MM.1S (cell line): Measurements from ENCODE around the gene NTRK2.

Experiments used
- DNase-seq: peaks from one replicate; pipeline ENCODE4 v3.0.0-alpha.2; 2015
- H2AFZ ChIP-seq: fragments of 300-600 bp; sonication (generic); 2 replicates; pipeline ENCODE4 v1.6.0; 2016; ENCODE audit warnings: antibody characterized with exemption, low read length
- H3F3A ChIP-seq: fragments of 300-600 bp; sonication (generic); 2 replicates; pipeline ENCODE4 v1.6.1; 2016; ENCODE audit warnings: mild to moderate bottlenecking, antibody characterized with exemption, low read length, moderate library complexity, mixed read lengths; ENCODE audit not compliant: insufficient read depth
- H3K27ac ChIP-seq: fragments of 300-600 bp; sonication (generic); 2 replicates; pipeline ENCODE4 v1.5.1; 2016; ENCODE audit warnings: mild to moderate bottlenecking, low read length
- H3K27me3 ChIP-seq: fragments of 300-600 bp; sonication (generic); replicated peaks from 2 replicates; pipeline ENCODE4 v1.6.0; 2016; ENCODE audit warnings: low read length; ENCODE audit not compliant: insufficient read depth
- H3K36me3 ChIP-seq: fragments of 300-600 bp; sonication (generic); replicated peaks from 2 replicates; pipeline ENCODE4 v1.6.1; 2016; ENCODE audit warnings: mild to moderate bottlenecking, low read length, mixed read lengths; ENCODE audit not compliant: insufficient read depth
- H3K4me1 ChIP-seq: fragments of 300-600 bp; sonication (generic); 2 replicates; pipeline ENCODE4 v1.6.1; 2016; ENCODE audit warnings: low read length, mixed read lengths
- H3K4me2 ChIP-seq: fragments of 300-600 bp; sonication (generic); 2 replicates; pipeline ENCODE4 v1.6.0; 2016; ENCODE audit warnings: low read depth, low read length
- H3K4me3 ChIP-seq: fragments of 300-600 bp; sonication (generic); 2 replicates; pipeline ENCODE4 v1.5.1; 2016; ENCODE audit warnings: low read length, mixed read lengths
- H3K79me2 ChIP-seq: fragments of 300-600 bp; sonication (generic); 2 replicates; pipeline ENCODE4 v1.6.1; 2016; ENCODE audit warnings: mixed run types, low read length, mixed read lengths
- H3K9ac ChIP-seq: fragments of 300-600 bp; sonication (generic); 2 replicates; pipeline ENCODE4 v1.6.1; 2016; ENCODE audit warnings: low read length, mixed read lengths
- H3K9me2 ChIP-seq: fragments of 300-600 bp; sonication (generic); replicated peaks from 2 replicates; pipeline ENCODE4 v1.6.1; 2016; ENCODE audit warnings: mild to moderate bottlenecking, low read length, mixed read lengths; ENCODE audit not compliant: insufficient read depth
- H3K9me3 ChIP-seq: fragments of 300-600 bp; sonication (generic); replicated peaks from 2 replicates; pipeline ENCODE4 v1.6.1; 2016; ENCODE audit warnings: mild to moderate bottlenecking, low read length, mixed read lengths; ENCODE audit not compliant: insufficient read depth
- H4K20me1 ChIP-seq: fragments of 300-600 bp; sonication (generic); 2 replicates; pipeline ENCODE4 v1.6.1; 2016; ENCODE audit warnings: mild to moderate bottlenecking, low read length, moderate library complexity, mixed read lengths; ENCODE audit not compliant: insufficient read depth
- EZH2 ChIP-seq: fragments of 300-600 bp; sonication (generic); optimal IDR thresholded peaks from 2 replicates; pipeline ENCODE3; 2017; ENCODE audit warnings: low read depth, mild to moderate bottlenecking, antibody characterized with exemption, low read length, mixed read lengths
- EZH2phosphoT487 ChIP-seq: fragments of 300-600 bp; sonication (generic); IDR thresholded peaks from 2 replicates; pipeline ENCODE4 v1.6.1; 2018; ENCODE audit warnings: antibody characterized with exemption, low read length
- TF ChIP-seq, protein P1 (sequence below): fragments of 300-600 bp; sonication (generic); IDR thresholded peaks from 2 replicates; pipeline ENCODE4 v1.5.1; 2016; ENCODE audit warnings: antibody characterized with exemption, low read length, mixed read lengths

The NTRK2 gene

DNA sequence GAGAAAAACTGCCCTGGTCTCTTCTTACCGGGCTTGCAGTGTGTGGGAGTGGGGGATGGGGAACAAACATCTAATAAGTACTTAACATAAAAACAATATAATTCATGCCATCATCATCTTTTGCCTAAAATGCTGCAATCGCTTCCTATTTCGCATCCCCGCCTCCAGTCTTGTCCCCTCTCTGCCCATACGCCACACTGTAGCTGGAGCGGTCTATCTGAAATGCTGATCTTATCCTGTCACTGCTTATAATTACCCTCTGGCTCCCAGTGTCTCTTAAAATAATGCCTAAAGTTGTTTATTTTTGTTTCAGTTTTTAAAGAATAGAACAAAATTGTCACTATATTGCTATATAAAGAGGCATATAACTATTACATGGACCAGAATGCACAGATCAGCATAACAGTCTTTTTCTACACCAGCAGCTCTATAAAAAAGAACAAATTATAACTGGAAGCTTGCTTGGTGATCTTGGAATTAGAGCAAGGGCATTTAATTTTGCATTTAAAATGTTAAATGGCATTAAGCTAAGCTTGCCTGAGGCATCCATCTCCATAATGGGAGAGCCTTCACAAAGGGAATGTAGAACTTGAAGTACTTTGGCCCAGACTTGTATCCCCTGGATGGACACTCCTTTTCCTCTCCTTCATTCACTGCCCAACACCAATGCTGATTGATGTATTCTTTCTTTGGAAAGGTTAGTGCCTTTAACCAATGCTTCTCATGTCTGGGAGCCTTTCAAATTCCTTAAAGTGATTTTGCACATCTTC, 12.2 kb downstream of the NTRK2 start:
- H3F3A ChIP-seq = no peaks in the 10 kb centered on the region

GRCh38 chr9:84686068-84686467, 16.5 kb downstream of the NTRK2 start:
- Histone ChIP-seq H2AFZ (no peak overlapping the region), H3K4me3 (no peak overlapping the region), H3K79me2 (no peaks in the 10 kb centered on the region), H4K20me1 (no peaks in the 10 kb centered on the region), H3K9me2 (no peaks in the 10 kb centered on the region), H3K36me3 (no peaks in the 10 kb centered on the region), H3F3A (no peaks in the 10 kb centered on the region), H3K4me1 (peaks cover 2% of the 10 kb centered on the region; the same call in 1 of the 2 replicates), H3K9ac (no peak overlapping the region), H3K9me3 (no peaks in the 10 kb centered on the region), H3K4me2 (no peak overlapping the region), H3K27ac (no peak overlapping the region), H3K27me3 (no peaks in the 10 kb centered on the region)
- TF ChIP-seq, protein P1, sequence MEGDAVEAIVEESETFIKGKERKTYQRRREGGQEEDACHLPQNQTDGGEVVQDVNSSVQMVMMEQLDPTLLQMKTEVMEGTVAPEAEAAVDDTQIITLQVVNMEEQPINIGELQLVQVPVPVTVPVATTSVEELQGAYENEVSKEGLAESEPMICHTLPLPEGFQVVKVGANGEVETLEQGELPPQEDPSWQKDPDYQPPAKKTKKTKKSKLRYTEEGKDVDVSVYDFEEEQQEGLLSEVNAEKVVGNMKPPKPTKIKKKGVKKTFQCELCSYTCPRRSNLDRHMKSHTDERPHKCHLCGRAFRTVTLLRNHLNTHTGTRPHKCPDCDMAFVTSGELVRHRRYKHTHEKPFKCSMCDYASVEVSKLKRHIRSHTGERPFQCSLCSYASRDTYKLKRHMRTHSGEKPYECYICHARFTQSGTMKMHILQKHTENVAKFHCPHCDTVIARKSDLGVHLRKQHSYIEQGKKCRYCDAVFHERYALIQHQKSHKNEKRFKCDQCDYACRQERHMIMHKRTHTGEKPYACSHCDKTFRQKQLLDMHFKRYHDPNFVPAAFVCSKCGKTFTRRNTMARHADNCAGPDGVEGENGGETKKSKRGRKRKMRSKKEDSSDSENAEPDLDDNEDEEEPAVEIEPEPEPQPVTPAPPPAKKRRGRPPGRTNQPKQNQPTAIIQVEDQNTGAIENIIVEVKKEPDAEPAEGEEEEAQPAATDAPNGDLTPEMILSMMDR = no peak
- TF ChIP-seq EZH2phosphoT487 (no peak), EZH2 (no peak)
- DNase-seq = no peak

More for the DNA sequence above, 12.2 kb downstream of the NTRK2 start:
- Histone ChIP-seq H3K9me2 (no peaks in the 10 kb centered on the region), H2AFZ (no peak overlapping the region), H3K27ac (no peak overlapping the region), H3K4me2 (no peak overlapping the region), H3K4me1 (no peaks in the 10 kb centered on the region), H3K4me3 (no peak overlapping the region), H3K27me3 (no peaks in the 10 kb centered on the region), H3K79me2 (no peaks in the 10 kb centered on the region), H3K9ac (no peak overlapping the region), H3K36me3 (no peaks in the 10 kb centered on the region), H4K20me1 (no peaks in the 10 kb centered on the region), H3K9me3 (no peaks in the 10 kb centered on the region)
- DNase-seq = no peak
- TF ChIP-seq, protein P1 = no peak
- TF ChIP-seq EZH2phosphoT487 (no peak), EZH2 (no peak)

DNA sequence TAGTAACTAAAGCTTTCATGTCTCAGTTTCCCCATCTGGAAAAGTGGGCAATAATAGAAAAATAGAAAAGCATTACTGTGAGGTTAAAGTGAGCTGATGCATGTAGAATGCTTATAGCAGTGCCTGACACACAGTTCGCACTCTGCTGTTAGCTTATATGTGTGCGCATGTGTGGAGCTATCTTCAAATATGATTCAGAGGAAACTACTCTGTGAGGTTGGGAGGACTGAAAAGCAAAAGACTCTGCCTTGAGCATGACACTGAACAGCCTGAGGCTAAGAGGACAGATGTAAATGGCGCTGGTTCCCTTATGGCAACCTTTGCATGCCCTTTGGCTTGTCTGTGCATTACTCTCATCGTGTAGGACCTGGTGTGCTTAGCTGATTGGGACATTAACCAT, 19.4 kb downstream of the NTRK2 start:
- Histone ChIP-seq H3K9ac (no peak overlapping the region), H3K79me2 (no peaks in the 10 kb centered on the region), H3K9me3 (no peaks in the 10 kb centered on the region), H3K36me3 (no peaks in the 10 kb centered on the region), H3K27me3 (no peaks in the 10 kb centered on the region), H3K27ac (no peak overlapping the region), H3K4me2 (no peak overlapping the region), H3K4me1 (peaks cover 14% of the 10 kb centered on the region), H4K20me1 (no peaks in the 10 kb centered on the region), H2AFZ (no peak overlapping the region), H3K9me2 (no peaks in the 10 kb centered on the region), H3K4me3 (no peak overlapping the region), H3F3A (peaks cover 15% of the 10 kb centered on the region)
- TF ChIP-seq, protein P1 = no peak
- TF ChIP-seq EZH2 (no peak), EZH2phosphoT487 (no peak)
- DNase-seq = no peak
